Measurements from ENCODE around the gene LRRC23.

- TF ChIP-seq CTCF (IDR thresholded peaks at IDR 0.05): no peak
- no peak for TF ChIP-seq EZH2 (IDR thresholded peaks at IDR 0.05; ENCODE audit: borderline replicate concordance, insufficient read depth, low read depth, low read length, poor library complexity, severe bottlenecking)
Observed at GRCh38 chr12:6884539-6884938, 20.1 kb upstream of the LRRC23 start.

All from B cell (primary cell).